T-helper 22 cell (primary cell): ENCODE measurements around the gene THSD8.

Experiments
- DNase-seq: peaks from one replicate; pipeline ENCODE4 v3.0.0-alpha.2; 2020; ENCODE audit warnings: low read depth

Gene THSD8

GRCh38 chr19:12801466-12802266, at the start of gene THSD8, which contains the start of gene PRDX2:
THSD8 (plus strand) TSS chr19:12802069; CDS start chr19:12802072, 3 bp downstream.
PRDX2 (minus strand) TSS chr19:12801800; CDS start chr19:12801261, 539 bp downstream.
- DNase-seq = peak; percentile 54

DNA sequence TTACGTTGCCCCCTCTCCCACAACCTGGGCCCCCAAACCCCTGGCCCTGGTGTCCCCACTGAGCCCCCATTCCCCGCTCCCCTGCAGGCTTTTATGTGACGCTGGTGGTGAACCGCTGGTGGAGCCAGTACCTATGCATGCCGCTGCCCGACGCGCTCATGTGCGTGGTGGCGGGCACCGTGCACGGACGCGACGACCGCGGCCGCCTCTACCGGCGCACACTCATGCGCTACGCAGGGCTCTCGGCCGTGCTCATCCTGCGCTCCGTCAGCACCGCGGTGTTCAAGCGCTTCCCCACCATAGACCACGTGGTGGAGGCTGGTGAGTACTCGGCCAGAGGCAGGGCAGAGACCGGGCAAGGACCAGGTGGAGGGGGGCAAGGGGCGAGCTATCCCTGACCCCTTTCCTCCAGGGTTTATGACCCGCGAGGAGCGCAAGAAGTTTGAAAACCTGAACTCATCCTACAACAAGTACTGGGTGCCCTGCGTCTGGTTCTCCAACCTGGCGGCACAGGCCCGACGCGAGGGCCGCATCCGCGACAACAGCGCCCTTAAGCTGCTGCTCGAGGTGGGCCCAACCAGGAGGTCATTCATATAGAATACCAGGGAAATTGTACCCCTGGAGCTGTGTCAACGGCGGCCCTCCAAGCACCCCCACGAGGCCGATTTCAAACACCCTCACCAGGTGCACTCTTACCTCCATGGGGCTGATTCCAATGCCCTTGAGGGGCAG, 47.2 kb upstream of the THSD8 start:
- DNase-seq = no peak

DNA sequence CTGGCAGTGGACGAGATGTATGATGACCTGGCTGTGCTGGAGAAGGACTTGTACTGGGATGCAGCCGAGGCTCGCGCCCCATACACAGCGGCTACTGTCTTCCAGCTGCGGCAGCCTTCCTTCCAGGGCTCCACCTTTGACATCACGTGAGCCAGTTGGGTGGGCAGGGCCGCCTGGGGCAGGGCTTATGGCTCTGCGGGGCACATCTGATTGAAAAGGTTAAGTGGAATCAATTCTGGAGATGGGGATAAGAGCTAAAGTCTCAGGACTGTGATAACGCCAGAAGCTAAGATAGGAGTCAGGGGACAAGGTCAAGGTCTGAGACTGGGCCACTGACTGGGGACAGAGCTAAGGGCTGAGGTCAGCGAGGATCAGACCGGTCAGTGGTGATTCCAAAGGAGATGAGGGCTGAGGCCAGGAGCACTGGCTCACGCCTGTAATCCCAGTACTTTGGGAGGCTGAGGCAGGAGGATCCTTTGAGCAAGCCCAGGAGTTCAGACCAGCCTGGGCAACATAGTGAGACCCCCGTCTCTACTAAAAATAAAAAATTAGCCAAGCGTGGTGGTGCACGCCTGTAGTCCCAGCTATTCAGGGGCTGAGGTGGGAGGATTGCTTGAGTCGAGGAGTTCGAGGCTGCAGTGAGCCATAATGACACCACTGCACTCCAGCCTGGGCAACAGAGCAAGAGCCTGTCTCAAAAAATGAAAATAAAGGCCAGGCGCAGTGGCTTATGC, 45.6 kb upstream of the THSD8 start:
- no peak for DNase-seq

DNA sequence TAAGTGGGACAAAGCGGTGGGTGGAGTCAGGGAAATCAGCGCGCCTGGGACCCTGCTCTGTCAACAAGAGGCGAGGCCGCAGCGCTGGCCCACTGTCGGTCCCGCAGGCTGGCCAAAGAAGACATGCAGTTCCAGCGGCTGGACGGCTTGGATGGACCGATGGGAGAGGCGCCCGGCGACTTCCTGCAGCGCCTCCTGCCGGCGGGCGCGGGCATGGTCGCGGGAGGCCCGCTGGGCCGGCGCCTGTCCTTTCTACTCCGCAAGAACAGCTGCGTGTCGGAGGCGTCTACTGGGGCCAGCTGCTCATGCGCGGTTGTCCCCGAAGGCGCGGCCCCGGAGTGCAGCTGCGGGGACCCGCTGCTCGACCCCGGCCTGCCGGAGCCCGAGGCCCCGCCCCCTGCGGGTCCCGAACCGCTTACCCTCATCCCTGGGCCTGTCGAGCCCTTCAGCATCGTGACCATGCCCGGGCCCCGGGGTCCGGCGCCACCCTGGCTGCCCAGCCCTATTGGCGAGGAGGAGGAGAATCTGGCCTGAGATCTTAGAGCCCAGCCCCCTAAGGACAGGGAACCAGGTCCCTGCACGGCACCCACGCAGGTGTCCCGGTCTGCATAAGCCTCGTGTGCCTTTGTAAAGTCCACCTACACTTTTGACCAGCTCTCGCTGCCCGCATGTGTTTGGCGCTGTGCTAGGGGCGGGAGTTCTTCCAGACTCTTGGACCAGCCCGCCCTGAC, 44.2 kb upstream of the THSD8 start:
- peak; percentile 36 for DNase-seq

DNA sequence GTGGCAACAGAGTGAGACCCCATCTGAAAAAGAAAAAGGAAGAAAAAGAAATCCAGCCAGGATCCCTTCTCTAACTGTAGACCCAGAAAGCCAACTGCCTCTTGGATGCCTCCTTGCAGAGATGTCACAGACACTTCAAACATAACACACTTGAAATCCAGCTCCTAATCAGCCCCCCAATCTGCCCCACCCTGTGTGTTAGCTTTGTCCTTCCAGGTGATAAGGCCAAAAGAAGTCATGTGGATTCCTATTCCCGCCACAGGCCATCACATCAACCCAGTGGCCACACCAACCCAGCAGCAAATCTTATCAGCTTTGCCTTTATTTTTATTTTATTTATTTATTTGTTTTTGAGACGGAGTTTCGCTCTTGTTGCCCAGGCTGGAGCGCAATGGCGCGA, 42.2 kb upstream of the THSD8 start:
- no peak for DNase-seq

DNA sequence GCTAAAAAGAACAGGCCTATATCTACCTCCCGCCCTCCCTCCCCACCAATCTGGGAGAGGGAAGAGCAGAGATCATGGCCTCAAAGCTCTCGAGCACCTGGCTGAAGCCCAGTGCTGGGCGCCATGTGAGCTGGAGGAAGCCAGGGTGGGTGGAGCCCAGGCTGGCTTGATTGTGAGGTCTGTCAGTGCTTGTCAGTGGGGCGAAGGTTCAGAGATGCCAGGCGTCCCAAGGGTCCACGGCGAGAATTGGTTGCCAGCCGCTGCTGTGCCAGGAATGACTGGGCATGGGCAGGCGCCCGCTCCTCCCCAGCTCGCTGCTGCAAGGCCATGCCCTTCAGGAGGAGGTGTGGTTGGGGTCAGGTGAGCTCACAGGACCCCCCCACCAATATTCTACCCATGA, 38.8 kb upstream of the THSD8 start:
- no peak for DNase-seq

DNA sequence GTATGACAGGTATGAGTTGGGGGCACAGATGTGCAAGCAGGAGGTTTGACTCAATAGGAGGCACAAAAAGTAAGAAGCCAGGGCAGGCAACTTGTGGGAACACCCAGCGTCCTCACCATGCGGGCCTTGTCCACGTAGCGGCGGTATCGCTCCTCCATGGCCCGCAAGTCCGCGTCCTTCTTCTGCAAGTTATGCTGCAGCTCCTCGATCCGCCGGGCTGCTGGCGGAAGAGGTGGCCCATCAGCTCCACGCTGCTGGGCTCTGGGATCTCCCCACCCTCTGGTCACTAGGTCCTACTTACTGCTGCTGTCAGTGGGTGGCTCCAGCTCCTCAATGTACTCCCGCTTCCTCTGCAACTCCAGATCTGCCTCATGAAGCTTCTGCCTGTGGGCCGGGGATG, 37.2 kb upstream of the THSD8 start:
- no peak for DNase-seq

DNA sequence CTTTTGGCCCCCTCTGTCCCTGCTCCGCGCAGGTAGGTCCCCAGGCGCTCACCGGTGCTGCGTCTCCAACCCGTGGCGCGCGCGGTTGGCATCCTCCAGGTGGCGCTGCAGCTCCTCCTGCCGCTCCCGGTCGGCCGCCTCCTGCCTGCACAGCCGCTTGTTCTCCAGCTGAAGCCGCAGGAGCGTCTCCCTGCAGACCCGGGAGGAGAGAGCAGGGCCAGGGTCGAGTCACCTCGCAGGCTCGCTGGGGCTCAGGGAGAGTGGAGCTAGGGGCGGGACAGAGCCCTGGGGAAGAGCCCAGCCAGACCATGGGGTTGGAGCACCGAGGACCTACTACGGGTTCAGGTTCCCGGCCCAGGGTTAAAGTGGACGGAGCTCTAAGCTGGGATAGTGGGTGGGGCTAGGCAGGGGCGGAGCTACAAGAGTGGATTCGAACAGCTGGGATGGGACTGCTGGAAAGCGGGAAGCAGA, 35.8 kb upstream of the THSD8 start:
- no peak for DNase-seq

DNA sequence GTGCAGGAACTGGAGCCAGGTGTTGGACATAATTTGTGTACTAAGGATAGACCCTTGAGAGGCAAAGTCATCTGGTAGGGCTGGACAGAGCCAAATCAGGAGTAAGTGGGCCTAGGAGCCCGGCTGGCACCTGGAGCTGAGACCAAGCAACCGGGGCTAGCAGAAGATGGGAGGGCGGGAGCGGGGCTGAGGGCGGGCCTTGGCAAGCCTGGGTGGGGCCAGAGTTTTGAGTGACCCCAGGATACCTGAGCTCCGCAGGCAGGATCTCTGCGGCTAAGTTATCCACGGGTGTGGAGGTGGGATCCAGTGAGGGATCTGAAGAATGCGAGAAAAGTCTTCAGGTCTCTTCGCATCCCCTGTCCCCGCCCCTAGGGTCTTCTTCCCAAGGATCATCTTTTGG, 34.7 kb upstream of the THSD8 start:
- no peak for DNase-seq

GRCh38 chr19:12767666-12768065, 34.2 kb upstream of the THSD8 start:
- no peak for DNase-seq

- DNase-seq = peak; percentile 56
Measured at GRCh38 chr19:12769689-12770088, 32.2 kb upstream of the THSD8 start.

DNA sequence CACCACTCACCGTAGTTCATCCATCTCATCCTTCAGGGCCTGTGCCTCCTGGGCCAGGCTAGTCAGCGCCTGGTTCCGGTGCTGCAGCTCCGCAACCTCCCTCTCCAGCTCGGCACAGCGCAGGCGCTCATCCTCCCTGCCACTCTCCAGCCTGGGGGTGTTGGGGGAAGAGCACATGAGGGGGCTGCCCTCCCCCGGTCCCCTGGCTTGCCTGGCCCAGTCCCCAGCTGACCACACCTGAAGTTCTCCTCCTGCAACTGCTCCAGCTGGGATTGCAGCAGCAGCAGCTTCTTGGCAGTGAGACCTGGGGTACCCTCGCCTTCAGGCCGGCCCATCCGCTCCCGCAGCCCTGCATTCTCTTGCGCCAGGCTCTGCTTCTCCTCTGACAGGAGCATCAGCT, 30.9 kb upstream of the THSD8 start:
- DNase-seq = no peak

DNA sequence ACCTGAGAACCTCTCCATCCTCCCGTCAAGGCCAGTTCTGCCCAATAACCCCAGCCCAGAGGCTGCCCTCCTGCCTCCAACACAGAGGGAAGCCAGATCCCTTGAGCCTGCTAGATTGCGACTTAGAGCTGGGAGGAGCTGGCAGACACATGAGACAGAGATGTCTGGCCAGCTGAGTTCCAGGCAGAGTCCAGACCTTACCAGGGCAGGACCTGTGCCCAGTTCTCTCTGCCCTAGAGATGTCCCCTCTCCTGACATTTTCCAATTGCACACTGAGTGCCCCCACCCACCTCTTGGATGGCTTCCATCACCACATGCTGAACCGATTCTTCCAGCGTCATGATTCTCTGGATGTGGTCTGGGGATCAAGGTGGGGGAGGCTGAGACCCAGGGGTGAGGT, 29.5 kb upstream of the THSD8 start:
- no peak for DNase-seq

DNA sequence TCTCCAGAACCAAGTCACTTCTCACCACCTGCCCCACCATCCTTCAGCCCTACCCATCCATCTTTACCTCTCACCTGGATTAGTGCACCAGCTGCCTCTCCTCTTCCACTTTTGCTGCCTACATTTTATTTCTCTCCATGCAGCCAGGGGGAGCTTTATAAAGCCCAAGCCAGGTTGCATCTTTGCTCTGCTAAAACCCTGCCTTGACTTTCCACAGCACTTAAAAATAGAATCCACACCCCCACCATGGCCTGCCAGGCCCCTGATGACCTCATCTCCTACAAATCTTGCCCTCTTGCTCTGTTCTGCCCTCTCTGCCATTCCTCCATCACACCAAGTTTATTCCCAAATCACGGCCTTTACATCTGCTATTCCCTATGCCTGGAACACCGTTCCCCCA, 28.3 kb upstream of the THSD8 start:
- no peak for DNase-seq

DNA sequence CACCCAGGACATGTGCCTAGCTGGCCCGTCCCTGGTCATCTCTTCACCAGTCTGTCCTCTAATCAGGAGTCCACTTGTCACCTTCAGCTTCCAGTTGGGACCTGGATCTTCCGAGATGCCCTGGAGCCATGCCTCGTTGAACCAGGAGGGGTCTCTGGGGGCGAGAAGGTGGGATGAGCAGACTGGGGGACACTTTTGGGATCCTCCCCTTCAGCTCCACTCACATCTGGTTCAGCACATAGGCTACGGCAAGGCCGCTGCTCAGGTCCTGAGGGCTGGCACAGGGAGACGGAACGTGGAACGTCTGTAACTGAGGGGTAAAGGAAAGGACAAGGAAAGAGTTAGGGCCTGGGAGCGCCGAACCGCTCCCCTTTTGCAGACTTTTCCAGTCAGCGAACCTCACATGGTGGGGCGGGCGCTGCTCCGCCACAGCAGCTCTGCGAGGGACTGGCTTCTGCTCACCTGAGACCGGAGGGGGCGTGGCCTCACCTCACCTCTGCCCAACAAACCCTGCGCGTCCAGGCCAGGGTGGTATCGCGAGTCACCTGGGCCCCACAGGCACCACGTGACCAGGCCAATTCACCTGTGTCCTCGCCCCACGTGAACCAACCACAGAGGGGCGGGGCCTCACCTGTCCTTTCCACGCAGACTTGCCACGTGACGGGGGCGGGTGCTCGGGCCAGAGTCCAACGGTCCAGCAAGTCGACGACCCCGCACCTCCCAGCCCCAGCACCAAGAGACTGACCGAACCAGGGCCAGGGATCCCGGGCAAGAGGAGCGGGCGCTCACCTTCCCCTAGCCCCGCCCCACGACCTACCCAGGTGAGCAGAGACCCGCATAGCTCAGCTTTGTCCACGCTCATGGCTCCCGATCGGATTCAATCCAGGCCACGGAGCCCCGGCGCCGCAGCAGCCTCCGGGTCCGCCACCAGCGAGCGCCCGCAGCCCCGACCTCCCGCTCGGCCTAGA, 27.0 kb upstream of the THSD8 start, which contains the start of gene HOOK2:
Gene HOOK2 (minus strand): TSS at position 965 of the 968 bp plus-strand sequence. CDS start 103 bp downstream, at position 862.
- DNase-seq = peak; percentile 40

- DNase-seq = peak; percentile 56
Measured at GRCh38 chr19:12777217-12778016, 24.5 kb upstream of the THSD8 start.

GRCh38 chr19:12778017-12778904, 23.6 kb upstream of the THSD8 start:
- peak; percentile 47 for DNase-seq

GRCh38 chr19:12778905-12779161, 23.0 kb upstream of the THSD8 start:
- DNase-seq = no peak
